HG02938 (cell line): ENCODE data around the gene VASH2.
A peak's percentile ranks its signal among the peaks of the same experiment; 100 is the strongest.
"Not testable (repeated sequence)": the region's sequence is repeated elsewhere in the genome, so short reads cannot be mapped to it uniquely, and the experiment has no call there.

Experiments used
- ATAC-seq: cut with Tn5 transposase; IDR thresholded peaks from one replicate; pipeline ENCODE4 v1.9.1; 2021; ENCODE audit warnings: mild to moderate bottlenecking, moderate library complexity; ENCODE audit not compliant: unreplicated experiment

VASH2 gene

DNA sequence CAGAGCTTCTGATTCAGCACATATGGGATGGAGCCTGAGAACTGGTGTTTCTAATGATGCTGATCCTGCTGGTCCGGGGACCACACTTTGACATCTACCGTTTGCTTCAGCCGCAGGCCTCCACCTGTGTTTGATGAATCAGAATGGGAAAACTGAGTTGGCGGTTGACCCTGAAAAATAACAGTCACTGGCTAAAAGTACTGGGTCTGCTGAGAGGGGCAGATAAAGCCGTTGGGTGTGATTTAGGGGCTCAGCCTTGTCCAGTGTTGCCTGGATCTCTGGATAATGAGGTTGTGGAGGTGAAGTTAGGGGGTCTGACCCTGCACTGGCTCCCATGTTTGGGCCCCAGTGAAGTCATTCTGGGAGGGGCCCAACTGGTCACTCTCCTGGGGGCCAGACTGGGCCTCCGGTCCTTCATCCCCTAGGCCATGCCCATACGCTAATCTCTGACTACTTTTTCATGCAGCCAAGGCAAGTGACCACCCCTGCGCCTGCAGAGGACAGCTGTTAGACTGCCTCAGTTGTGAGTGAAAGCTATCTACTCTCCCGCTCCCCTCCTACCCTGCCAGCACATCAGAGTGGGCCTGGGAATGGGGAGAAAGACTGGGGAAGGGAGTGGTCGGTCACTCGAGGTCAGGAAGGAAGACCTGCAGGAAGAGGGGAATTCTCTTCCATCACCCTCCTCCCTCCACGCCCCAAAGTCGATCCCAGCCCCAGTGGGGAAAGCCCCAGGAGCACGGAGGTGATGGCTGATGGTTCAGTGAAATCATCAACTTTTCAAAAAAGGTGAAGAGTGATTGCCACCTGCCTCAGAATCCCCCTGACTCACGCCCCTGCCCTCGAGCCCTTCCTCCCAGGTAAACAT, 27.7 kb downstream of the VASH2 start:
- ATAC-seq, result peak; percentile 42

DNA sequence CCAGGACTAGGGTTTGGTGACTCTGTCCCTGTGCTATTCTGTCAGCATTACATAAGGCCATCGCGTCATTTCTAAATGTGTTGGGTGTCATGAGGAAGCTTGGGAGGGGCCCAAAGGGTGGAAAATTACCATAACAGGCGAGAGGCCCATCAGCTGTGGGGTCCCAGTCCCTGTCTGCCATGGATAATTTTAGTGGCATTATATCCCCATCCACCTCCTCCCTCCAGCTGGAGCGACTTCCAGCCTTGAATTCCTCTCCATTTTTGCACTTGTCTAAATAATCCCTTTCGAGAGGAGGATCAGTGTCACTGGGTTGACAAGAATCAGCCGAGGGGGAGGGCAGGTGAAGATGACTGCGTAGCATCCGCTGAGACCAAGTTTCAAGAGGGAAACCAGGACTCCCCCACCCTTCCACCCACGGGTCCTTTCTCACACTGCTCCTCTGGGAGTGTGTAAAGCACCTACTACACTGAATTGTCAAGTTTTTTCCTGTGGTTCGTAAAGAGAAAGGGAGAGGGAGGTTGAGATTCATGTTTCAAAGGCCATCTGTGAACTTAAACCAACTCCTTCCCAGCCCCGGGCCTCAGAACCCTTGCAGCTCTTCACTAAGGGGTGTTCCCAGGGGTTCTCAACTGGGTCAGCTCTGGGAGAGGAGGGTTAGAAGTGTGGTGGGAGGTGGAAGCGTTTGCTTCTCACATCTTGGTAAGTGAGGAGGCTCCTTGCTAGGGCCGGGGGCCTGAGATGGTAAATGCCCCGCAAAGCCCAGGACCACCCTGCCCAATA, 29.2 kb downstream of the VASH2 start:
- ATAC-seq, result peak; percentile 60

DNA sequence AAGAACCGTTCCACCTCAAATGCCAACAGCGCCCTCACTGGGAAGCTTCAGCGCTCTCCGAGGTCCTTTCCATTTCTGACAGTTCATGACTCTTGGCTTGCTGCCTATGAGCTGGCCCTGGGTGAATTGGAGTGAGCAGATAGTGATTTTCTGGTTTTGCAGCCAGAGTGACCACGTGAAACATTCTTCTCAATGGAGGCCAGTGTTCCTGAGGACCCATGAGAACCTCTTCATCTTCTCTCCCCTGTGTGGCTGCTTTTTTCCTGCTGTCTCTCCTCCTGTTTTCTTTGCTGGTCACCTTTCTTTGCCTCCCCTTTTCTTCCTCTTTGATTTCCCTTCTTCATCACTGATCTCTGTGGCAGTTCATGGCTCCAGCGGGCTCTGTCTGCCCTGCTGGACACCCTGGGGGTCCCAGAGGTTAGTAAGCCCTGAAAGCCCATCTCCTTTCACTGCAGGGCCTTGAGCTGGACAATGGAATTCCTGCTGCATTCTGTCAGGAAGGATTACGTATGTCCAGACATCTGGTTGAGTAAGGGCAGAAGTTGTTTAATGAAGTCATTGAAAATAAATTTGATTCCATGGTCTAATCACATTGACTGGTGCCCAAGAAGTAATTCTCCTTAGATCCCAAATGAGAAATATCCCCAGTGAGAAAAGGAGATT, 29.9 kb downstream of the VASH2 start:
- ATAC-seq, result no peak

DNA sequence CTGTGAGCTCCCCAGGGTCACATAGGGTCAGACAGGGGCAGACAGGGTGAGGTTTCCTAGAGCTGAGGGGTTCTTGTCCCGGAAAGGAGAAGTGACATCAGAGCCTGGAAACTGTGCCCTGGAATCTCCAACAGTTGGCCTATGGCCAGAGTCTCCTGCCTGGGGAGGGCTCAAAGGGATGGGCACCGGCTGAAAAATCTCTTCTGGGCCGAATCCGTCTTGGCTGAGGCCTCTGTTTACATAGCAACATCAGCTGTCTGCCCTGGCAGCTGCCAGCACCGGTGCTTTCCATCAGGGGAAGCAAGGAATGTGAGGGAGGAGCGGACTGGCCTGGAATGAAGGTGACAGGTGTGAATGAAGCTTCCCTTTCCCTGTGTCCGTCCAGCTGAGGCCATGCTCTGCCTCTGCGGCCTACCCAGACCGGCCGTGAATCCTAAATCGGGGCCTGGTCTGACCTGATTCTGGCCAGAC, 30.7 kb downstream of the VASH2 start:
- no peak for ATAC-seq

DNA sequence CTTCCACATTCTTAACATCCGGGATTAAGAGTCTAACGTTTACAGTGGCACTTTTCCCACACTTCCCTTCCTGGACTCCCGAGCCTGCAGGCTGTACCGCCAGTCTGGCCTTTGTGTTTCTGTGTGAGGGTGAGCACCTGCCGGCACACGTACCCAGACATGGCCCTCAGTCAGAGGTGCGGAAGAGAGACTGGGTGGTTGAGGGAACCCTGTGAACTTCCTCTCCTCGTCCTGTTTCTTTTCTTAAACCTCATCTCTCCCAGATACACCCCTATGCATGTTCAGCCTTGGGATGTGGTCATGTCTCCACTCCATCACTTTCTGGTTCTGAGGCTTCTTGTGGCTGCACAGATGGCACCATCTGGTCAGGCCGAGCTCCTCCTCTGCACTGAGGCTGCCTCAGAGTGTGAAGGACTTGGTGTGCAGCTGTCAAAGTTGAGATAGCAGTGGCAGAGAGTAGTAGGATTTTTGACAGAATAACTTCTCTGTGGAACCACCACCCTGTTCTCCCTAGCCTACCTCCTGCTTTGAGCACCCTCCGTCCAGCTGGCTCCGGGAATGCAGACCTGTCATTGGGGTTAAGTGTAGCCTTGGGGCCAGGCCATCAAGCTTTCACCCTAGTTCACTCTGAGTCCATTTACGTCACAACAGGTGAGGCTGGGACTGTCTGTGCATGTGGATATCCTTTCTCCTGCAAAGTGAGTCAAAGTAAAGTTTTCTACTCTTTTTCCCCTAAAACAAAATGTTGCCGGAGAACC, 31.4 kb downstream of the VASH2 start:
- ATAC-seq, result peak; percentile 47

DNA sequence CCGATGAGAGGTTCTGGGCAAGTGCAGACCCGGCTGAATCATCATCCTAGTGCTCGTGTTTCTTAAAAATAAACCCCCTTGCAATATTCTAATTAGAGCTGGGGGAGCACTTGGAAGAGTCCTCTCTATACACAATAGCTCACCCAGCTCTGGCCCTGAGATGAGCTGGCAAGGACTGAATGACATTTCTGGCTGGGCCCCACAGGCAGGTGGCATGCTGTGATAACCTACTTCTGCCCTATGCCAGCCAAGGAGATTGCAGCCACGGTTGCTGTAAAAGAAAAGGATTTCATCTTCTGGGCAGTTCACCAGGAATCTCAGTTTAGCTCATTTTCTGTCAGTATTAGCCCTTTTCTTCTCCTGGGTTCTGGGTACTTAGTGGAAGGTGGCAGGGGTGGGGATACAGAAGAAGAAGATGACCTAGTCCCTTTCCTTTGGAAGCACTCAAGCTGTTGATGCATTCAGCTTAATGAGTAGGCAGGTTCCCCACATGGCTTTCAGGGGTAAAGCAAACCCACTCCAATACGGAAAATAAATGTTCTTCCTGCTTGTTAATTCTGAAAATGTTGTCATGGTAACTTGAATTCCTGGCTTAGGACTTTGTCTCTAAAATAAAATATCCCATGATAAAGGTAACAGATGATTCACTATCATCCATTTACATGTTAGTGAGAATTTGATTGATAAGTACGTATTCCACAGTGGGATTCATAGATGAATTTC, 32.2 kb downstream of the VASH2 start:
- ATAC-seq, result no peak

DNA sequence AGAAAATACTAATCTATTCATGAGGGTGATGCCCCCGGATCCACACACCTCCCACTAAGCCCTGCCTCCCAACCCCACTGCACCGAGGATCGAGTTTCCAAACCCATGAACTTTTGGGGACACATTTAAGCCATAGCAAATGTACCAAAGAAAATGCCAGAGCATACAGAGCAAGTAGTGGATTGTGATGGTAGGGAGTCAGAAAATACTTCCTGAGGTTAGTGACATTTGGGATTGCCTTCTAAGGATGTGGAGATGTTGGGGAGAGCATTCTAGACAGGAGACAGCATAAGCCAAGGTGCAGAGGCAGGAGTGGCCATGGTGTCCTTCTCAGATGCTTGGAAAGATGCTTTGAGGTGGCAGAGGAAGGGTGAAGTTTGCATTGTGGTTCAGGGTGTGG, 33.1 kb downstream of the VASH2 start:
- no peak for ATAC-seq

DNA sequence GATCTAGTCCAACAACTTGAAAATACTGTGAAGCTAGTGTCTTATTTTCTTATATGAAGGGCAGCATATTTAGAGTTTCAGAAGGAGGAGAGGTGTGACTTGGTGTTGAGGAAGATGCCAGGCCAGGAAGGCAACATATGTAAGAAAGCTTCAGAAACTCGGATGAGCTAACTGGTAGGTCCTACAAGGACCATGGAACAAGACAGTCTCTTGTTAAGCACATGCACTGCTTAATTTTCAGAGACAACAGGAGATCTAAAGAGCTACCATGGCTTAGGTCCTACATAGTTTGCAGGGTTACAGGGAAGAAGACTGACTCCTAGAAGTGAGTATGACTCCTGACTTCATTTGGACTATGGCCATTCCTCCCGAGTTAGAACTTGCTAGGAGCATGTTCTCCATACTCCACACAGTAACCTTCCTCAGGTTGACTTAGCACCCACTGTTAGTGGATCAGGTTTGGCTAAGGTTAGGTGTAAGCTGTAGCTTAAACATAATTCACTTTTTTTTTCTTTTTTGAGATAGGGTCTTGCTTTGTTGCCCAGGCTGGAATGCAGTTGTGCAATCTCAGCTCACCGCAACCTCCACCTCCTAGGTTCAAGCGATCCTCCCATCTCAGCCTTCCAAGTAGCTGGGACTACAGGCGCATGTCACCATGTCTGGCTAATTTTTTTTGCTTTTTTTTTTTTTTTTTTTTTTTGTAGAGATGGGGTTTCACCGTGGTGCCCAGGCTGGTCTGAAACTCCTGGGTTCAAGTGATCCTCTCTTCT, 34.4 kb downstream of the VASH2 start:
- ATAC-seq, result no peak

DNA sequence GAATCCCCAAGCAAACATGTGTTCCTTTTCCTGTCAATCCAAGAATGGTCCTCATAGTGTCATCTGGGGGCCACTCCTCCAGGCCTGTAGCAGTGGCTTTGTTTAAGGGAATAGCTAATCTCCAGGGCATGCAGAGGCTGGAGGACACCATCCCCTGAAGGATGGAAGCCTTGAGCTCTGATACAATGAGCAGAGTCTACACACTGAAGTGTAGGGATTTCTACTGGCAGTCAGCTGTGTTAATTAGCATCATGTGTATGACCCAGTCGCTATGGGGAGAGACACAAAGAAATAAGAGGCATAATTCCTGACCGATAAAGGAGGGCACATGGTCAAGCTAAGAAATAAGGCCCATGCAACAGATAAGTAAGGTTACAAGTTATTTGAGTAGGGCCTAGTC, 36.2 kb downstream of the VASH2 start:
- no peak for ATAC-seq

DNA sequence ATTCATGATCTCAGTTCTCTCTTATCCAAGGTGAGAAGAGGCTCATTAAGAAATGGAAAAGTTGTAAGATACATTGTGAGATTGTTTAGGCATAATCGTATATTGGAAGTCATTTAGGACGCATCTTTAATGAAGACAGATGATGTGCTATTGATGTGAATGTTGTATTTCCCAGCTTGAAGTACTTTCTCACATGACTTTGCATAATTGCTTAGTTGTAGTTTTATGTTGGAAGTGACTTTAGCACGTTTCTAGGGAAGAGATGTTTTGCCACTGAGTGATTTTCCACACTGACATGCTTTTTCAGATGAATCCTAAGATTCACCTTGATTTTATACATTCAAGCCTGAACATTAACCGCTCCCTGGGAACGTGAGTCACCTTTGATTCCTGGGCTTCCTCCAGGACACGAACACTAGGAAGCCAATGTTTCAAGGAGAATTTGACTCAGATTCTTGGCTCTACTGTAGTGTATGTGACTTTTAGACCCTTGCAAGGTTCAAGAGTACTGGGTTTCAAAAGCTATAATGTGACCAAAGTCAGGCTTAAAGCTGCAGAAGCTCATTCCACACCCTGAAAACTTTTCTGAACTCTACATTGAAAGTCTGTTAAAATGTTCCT, 37.5 kb downstream of the VASH2 start:
- no peak for ATAC-seq

DNA sequence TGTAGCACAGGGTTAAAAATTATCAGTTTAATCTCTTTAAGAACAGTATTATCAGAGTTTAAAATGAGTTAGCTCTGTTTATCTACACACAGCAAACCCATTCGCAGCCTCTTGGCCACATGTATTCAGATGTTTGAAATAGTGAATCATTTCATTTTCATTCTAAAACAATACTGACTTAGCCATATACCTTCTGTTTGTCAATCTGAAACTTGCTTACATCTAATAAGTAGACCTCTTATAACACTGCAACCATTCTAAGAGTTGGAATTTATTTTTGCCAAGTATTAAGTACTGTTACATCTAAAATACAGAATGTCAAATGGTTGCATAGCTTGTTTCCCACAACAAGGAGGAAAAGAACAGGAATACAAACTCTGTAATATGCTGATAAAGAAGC, 39.9 kb downstream of the VASH2 start:
- ATAC-seq, result no peak

DNA sequence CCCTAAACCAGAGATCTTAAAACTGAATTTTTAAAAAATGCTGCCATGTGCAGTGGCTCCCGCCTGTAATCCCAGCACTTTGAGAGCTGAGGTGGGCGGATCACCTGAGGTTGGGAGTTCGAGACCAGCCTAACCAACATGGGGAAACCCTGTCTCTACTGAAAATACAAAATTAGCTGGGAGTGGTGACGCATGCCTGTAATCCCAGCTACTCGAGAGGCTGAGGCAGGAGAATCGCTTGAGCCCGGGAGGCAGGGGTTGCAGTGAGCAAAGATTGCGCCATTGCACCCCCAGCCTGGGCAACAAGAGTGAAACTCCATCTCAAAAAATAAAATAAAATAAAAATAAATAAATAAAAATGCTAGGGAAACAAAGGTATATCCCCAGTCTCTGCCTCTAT, 43.6 kb downstream of the VASH2 start:
- not testable (repeated sequence) for ATAC-seq

DNA sequence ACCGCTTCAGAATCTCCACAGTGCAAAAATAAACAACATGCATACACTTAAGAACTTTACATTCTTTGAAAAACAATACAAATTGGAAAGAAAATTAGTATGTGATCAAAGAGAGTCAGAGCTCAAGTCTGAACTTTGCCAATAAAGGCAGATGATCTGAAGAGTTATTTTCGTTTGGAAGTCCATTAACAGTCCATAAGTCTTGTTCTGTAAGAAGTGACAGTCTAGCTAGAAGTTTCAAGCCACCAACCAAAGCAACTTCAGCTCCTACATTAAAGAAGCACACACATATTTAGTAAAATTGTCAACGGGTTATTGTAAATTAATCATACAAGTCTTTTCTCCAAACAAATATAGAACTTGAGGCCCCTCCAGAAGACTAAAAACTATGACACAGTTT, 44.6 kb downstream of the VASH2 start:
- no peak for ATAC-seq

DNA sequence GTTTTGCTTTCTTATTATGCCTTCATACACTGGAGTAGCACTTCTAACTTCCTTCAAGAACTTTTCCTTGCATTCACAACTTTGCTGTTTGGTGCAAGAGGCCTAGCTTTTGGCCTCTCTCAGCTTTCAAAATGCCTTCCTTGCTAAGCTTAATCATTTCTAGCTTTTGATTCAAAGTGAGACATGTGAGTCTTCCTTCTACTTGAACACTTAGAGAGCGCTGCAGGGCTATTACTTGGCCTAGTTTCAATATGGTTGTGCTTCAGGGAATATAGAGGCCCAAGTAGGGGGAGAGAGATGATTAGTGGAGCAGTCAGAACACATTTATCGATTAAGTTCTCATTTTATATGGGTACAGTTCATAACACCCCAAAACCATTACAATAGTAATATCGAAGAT, 52.9 kb downstream of the VASH2 start:
- ATAC-seq, result no peak

DNA sequence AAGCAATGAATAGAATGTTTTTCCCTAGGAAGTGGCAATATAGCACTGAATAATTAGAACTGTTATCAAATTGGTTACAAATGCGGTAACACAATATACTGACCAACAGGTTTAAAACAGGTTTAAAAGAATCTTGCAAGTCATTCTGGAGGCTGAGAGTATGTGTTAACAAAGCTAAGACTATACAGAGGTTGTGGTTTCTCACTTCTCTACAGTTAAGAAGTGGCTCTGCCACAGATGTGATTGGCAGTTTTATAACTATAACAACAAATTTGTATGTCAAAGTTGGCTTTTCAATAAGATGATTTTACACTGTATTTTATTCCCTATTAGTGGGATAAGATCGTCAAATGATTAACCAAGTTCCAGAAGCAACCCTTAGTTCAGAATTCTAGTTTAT, 58.2 kb downstream of the VASH2 start:
- peak; percentile 82 for ATAC-seq

DNA sequence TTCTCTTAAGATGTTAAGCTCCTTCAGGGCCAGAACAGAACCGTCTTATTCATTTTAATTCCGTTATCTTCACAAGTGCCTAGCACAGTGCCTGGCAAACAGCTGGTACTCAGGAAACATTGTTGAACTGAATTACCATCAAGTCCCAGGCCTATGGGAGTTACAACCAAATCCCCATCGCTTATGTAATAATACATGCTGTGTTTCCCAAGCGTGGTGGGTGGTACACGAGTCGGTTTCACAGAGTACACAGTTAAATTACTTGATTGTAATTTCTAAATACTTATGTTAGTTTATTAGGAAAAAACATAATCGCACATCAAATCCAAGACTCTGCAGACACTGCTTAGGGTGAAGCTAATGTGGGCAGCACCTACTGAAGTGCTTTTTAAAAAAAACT, 64.3 kb downstream of the VASH2 start:
- ATAC-seq, result no peak

DNA sequence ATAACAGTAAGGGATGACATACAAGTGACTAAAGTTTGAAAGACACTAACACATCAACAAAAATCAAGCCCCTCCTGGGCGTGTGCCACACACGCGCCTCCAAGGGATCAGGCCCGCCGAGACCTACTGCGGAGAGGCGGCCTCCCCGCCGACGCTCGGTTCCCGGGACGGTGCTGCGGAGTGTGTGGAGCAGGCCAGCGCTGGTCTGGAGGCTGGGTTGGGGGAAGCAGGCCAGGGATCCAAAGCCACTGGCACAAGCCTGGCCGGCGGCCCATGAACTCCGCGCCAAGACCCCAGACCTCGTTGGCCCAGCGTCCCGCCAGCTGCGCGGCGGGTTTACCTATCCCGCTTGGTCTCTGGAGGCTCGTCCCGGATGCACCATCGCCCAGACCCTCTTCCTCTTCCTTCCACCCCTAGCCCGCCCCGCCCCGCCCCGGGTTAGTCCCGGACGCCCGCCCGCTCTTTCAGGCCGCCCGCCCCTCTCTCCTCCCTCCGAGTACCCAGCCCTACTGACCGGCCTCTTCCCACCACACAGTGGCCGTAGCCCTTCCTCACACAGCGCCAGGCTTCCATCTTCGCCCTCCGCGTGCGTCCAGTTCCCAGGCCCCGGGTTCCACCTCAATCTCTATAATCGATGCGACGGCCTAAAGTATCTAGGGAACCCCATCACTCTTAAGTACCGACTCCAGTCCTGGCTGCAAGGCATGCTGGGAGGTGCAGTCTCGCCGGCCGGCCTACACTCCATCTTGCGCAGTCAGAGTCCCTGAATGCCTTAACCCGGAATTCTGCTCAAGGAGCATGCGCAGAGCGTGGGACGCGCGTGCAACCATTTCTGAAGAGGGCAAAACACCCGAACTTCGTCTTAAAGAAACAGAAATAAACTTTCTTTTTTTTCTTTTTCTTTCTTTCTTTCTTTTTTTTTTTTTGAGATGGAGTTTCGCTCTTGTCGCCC, 65.0 kb downstream of the VASH2 start, which contains the start of gene ANGEL2:
TSS of gene ANGEL2 (minus strand) at position 769 of the 952 bp plus-strand sequence. CDS start at position 573, 196 bp downstream.
- peak; percentile 95 for ATAC-seq
